Raji (cell line): ENCODE results near the gene CC2D1A.

Experiments used
- POLR2A ChIP-seq: IDR thresholded peaks from 2 replicates; pipeline ENCODE4 v1.6.1; 2011; ENCODE audit warnings: low read depth, low read length, control low read depth; ENCODE audit not compliant: insufficient read depth

Gene CC2D1A

GRCh38 chr19:13870873-13871272, 35.1 kb upstream of the CC2D1A start:
- TF ChIP-seq POLR2A, result no peak

- TF ChIP-seq POLR2A, result no peak
These were observed 33.7 kb upstream of the CC2D1A start for GRCh38 chr19:13872339-13872694.

- TF ChIP-seq POLR2A, result no peak
These were observed 33.2 kb upstream of the CC2D1A start for GRCh38 chr19:13872695-13873389.

GRCh38 chr19:13873834-13874515, 32.0 kb upstream of the CC2D1A start:
- no peak for TF ChIP-seq POLR2A

DNA sequence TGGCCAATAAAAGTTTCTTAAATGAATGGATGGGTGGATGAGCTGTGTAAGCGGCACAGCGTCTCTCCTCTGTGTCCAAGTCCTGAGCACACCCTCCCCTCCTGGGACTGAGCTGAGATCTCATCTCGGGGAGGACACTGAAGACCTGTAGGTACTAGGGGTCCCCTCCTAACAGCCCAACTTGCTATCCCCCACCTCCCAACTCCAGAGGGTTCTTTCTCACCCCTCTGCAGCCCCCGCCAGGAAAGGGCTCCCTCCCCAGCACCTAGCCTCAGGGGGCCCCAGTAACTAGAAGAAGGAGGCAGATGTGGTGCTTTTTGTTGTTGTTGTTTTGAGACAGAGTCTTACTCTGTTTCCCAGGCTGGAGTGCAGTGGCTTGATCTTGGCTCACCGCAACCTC, 30.2 kb upstream of the CC2D1A start:
- no peak for TF ChIP-seq POLR2A

DNA sequence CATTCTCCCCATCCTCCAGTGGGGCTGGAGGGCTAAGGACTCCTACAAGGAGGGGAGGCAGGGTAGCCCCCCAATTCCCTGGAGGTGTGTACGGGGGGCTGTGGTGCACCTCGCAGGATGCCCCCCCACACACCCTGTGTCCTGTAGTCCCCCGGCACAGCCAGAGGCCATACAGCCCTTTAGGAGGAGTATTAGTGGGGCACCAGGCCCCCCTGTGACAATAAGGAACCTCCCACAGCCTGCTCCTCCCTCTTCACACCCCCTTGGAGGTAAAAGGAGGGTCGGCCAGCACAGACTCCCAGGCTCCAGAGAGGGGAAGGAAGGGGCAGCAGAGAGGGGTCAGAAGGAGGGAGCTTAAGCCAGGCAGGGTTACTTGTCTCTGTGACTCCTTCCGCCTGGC, 29.2 kb upstream of the CC2D1A start, which contains the start of gene NANOS3:
NANOS3 (plus strand) TSS at position 301 of the 400 bp plus-strand sequence. CDS start 115 bp downstream, outside the sequence.
- no peak for TF ChIP-seq POLR2A

DNA sequence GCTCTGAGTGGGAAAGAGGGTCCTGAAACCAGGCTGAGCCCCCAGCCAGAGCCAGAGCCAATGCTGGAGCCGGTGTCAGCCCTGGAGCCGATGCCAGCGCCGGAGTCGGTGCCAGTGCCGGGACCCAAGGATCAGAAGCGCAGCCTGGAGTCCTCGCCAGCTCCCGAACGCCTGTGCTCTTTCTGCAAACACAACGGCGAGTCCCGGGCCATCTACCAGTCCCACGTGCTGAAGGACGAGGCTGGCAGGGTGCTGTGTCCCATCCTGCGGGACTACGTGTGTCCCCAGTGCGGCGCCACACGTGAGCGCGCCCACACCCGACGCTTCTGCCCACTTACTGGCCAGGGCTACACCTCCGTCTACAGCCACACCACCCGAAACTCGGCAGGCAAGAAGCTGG, 28.7 kb upstream of the CC2D1A start:
- no peak for TF ChIP-seq POLR2A

DNA sequence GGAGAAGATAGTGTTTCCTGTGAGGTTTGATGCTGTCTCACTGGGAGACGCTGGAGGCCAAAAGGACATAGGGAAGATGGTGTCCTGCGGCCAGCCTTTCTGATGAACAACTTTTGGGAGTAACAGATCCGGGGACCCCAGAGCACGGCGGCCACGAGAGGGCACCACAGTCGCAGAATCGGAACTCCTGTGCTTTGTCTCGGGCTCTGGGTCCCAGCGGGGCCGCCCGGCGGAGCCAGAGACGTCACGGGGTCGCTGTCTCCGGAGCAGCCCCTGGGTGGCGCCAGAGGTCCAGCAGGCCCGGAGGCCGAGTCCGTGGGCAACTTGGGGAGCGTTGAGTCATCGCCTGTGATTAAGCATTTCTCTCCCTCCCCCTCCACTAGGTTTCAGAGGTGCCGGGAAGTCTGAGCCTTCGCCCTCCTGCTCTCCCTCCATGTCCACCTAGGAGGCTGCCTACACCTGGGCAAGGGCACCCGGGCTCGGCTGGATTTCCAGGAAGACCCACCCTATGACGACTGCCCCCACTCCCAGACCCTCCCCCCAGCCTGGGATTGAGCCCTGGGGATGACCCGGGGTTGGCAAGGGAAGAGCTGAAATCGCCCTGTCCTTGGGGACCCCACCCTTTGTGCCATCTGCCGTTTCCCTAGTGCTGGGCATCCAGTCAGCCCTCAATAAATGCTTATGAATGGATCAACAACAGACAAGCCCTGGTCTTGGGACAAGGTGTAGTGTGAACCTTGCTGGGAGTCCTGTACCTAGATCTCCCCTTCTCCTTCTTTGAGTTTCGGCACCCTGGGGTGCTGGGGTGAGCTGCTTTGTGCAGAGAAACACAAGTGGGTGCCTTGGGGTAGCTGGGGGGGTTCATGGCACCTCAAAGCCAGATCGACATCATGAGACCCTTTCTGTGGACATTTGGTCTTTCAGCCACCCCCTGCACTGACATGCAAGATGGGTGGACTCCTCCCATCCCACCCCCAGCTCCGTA, 25.6 kb upstream of the CC2D1A start:
- TF ChIP-seq POLR2A, result peak; percentile 34

- no peak for TF ChIP-seq POLR2A
These were observed 24.7 kb upstream of the CC2D1A start for GRCh38 chr19:13881251-13881691.

GRCh38 chr19:13881692-13882418, 24.1 kb upstream of the CC2D1A start:
- TF ChIP-seq POLR2A, result no peak

DNA sequence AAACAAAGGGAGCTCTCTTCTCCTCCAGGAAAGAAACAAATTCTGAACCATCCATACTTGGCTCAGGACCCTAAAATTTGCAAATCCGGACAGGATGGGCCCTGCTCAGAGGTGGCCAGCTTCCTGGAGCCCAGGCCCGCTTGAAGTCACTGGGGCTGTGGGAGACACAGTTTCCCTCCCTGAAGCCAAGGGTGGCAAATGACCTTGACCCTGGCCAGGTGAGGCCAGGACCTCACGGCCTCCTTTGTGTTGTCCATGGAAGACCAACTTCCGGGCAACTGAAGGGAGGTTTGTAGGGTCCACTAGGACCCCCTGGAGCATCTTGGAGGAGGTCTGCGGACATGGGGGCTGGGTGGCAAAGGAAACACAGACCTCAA, 23.6 kb upstream of the CC2D1A start:
- TF ChIP-seq POLR2A, result no peak

- no peak for TF ChIP-seq POLR2A
These were observed 23.2 kb upstream of the CC2D1A start for GRCh38 chr19:13882836-13883235.

DNA sequence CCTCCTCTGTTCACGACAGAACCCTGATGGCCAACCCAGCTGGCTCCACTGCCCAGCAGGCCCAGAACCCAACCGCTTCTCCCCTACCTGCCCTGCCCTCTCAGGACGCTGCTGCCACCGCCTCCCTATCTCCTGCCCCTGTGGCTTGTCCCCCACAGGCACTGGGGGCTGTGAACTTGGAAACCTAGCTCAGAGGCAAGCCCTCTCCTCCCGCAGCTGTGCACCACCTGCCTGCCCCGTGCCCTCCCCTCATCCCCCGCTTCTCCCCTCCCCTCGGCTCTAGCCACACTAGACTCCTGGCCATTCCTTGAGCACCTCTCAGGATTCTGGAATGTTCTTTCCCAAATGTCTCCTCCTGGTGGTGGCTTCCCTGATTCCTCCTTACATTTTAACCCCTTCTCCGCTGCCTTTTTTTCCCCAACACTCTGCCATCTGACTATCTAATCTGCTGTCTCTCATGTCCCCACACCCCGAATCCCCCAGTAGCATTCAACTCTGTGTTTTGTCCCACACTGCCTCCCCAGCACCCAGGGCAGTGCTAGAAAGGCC, 22.4 kb upstream of the CC2D1A start:
- TF ChIP-seq POLR2A, result no peak
